NCI-H187 (cell line): Measurements from ENCODE around the gene OXSR1.
"Not testable (repeated sequence)": the region's sequence is repeated elsewhere in the genome, so short reads cannot be mapped to it uniquely, and the experiment has no call there.

ENCODE experiments used
- DNase-seq, 2 experiments: peaks; one replicate each; lab custom pipeline; 2025; lab: John Stamatoyannopoulos, UW

Gene OXSR1

GRCh38 chr3:38143511-38143910 lies 21.8 kb upstream of the OXSR1 start:
- DNase-seq, result no peak

- no peak for DNase-seq
These were observed 18.8 kb upstream of the OXSR1 start for GRCh38 chr3:38146504-38146903.

DNA sequence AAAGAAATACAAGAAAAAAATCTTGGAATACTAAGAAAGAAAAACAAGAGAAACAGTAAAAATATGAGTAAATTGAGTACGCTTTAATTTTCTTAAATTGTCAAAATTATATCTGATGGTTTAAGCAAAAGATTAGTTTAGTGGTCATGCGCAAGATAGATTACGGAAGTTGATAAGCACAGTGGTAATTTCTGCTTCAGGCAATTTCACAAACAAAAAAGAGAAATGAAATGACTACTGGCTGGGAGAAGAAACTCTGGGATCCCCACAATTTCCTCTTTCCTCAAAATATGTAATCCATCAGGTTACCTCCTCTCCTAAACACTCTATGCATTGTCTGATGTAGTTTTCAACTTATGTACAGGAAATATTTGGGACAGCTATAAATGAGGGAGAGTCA lies 17.9 kb upstream of the OXSR1 start:
- DNase-seq, result no peak

- DNase-seq, result no peak
These were observed 16.9 kb upstream of the OXSR1 start for GRCh38 chr3:38148311-38148882.

GRCh38 chr3:38149708-38150107 lies 15.6 kb upstream of the OXSR1 start:
- DNase-seq, result no peak

GRCh38 chr3:38150780-38151528 lies 14.4 kb upstream of the OXSR1 start:
- DNase-seq, result no peak

DNA sequence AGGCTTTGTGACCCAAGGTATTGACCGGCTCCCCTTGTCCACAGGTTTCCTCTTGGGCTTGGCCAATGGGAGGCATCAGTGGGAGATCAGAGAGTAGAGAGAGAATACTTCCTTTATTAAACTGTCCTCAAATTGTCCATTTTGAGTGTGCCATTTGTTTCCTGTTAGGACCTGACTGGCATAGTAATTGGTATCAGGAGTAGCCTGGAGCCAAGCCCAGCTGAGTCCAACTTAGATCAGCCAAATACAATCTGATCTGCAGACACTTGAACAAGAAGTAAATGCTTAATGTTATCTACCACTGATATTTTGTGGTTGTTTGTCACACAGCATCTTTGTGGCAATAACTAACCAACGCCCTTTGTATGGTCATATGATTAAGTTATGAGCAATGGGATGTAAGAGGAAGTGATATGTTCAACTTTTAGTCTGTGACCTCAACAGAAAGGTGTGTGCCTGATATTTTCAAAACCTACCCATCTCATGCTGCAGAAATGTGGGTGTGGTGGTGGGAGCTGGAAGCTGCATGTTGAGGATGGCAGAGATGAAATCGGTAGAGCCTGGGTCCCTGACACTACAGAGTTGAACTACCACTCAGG lies 13.6 kb upstream of the OXSR1 start:
- DNase-seq, result no peak

DNA sequence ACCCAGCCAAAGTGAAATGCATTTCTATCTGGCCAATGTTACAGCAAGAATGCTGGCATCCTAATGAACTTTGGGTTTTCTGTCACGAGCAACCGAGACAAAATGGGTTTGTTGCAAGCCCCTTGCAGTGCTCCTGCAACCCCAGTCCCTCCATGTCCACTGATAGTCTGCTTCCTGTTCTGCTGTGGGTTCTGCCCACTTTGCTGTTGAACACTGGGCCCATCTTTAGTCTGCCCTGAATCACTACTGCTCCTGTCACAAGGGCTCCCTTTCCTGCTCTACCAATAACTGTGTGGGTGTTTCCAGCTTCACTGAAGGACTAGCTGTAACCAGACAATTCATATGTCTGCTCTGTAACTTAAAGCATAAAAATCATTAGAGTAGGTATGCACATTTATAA lies 12.7 kb upstream of the OXSR1 start:
- no peak for DNase-seq

DNA sequence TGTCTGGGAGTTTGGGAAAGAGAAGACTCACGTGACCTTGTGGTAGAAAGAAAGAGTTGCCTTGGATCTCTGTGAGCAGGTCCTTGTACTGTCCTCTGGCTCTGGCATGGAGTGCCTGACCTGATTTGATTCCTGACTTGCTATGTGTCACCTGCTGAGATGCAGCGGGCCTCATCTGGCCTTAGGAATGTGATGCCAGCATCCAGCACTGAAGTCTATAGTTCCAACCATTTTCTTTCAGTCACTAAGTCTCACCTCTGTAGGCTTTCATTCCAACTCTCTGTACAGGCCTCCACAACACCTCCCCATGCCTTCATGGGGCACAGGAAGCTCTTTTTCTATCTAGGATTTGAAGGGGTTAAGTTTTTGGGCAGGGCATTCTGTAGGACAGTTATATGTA lies 12.1 kb upstream of the OXSR1 start:
- no peak for DNase-seq

DNA sequence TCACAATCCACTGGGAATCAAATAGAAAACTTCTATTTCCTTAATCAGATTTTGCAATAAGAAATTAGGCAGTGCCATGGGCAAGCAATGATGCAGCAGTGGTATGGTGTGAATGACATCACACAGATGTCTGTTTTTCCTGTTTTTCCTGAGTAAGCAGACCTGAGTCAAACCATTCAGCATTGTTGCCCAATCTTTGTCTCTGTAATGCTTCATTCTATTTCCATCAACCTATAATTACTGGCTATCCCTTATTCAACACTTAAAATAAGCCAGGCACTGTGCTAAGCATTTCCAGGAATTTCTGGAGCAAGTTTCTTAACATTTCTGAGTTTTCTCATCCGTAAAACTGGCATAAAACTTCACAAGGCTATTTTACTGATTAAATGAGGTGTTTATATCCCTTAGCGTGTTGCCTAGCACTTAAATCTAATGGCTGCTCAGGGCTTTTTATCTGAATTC lies 11.3 kb upstream of the OXSR1 start:
- DNase-seq, result no peak

DNA sequence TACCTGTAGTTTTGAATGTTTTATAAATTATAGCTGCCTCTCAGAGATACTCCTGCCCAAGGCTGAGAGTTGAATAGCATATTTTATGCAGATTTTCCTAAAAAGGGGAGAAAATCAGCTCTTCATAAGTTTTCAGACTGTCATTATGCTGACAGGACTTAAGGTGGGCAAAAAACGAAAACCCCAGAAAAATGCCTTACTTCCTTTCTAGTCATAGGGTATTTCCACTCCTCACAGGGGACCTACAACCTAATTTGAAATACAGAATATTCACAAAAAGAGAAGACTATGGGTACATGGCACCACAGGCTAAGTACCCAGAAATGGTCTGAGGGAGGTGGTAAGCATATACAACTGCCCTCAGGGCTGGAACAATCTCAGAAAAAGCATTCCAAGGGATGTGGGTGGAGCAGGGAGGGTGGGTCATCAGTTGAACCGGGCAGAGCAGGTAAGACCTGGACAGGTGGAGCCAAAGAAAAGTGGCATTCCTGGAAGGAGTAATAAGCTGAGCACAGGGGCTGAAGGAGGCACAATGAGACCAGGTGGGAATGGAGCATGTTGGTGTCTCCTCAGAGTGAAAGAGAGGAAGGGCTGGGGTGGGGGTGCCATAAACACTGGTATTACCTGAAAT lies 10.6 kb upstream of the OXSR1 start:
- no peak for DNase-seq

DNA sequence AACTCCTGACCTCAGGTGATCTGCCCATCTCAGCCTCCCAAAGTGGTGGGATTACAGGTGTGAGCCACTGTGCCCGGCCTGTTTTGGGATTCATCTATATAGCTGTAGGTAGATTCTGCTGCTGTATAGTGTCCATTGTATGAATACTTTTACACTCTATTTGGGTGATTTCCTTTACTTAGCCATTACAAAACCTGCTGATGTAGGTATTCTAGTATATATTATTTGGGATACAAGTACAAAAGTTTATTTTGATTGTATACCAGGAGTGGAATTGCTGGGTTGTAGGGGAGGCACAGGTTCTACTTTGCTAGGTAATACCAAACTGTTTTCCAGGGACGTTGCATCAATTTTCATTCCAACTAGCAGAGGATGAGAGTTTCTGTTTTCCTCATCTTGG lies 9.5 kb upstream of the OXSR1 start:
- no peak for DNase-seq

GRCh38 chr3:38157117-38157516 lies 8.2 kb upstream of the OXSR1 start:
- no peak for DNase-seq

DNA sequence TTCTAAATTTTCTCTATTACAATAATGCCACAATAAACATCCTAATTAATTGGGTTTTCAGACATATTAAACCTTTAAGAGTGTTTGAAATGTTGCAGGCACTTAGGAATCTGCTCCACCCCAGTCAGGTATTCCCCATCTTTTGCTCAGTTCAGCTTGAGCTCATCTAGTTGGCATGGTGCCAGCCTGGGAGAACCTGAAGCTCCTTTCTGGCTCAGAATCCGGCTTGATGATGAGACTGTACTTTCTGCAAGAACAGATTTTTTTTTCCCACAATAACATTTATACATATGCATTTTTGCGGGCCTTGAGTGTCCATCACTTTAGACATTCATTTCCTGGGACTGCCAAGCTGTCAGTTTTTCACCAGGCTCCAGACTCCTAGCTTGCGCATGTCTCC lies 7.7 kb upstream of the OXSR1 start:
- no peak for DNase-seq

DNA sequence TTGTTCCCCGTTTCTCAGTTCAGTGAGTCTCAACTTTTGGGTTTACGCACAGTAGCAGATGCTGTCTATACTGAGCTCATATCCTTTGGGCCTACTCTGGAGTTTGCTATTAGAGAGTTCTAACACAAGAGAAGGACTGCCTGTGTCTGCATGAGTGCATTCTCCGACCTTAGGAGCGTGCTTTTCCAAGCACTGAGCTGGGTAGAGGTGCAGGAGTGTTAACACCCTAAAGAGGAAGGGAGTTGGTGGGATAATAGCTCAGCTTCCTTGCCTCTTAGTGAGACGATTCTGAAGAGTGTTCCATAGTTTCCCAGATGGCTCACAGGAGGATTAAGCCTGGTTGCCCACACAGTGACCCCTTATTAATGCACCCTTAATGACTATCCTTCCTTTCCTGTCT lies 6.9 kb upstream of the OXSR1 start:
- no peak for DNase-seq

- not testable (repeated sequence) for DNase-seq
These were observed 4.6 kb upstream of the OXSR1 start for GRCh38 chr3:38160704-38161103.

DNA sequence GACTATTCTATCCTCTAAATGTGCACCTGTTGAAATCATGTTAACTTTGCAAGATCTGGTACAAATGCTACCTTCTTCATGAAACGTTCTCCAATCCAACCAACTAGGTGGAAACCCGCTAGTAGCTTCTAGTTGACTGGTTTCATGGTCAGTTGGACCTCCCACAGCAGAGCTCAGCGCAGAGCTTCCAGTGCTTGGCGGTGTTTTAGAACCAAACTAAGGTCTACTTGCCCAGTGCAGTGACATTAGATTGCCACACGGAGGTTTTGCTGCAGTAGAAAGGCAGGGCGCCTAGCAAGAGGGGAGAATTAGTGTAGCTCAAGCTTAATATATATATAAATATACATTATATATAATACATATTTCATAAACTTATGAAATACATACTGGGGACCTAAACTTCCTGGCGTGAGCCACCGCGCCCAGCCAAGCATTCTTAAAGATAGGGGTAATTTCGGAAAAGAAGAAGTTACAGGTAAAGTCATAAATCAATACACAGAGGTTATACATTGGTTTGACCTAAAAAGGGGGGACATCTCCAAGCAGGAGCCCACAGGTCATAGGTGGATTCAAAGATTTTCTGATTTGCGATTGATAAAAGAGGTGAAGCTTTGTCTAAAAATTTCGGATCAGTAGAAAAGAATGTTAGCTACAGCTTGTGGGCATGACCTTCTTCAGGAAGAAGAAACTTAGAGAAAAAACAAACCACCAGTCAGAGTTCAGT lies 2.1 kb upstream of the OXSR1 start:
- no peak for DNase-seq

DNA sequence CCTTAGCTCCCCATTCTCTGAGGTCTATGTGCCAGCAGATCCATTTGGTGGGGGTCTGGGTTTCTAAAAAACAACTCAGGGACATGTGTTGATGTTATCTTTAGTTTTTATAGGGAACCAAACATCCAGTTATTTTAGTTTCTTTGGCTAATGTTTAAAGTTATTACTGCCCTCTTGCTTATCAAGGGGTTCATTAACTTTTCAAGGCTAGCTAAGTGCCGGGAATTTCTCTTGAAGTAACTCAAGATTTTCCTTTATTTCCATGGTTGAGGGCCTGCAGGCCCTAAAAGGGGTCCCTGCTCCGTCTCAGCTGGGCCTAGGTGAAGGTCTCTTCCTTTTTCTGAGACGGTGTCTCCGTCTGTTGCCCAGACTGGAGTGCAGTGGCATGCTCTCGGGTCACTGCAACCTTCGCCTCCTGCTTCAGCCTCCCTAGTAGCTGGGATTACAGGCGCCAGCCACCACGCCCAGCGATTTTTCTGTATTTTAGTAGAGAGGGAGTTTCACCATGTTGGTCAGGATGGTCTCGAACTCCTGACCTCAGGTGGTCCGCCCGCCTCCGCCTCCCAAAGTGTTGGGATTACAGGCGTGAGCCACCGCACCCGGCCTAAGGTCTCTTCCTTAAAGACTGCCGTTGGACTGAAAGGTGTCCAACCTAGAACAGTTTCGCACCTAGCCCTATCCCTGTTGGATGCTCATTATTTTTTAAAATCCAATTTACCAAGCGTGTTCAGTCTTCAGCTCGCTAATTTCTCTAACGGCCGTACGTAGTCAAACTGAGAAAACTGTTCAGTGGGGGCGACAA lies 1.3 kb upstream of the OXSR1 start:
- no peak for DNase-seq

- DNase-seq, result no peak
These were observed 740 bp upstream of the OXSR1 start for GRCh38 chr3:38164643-38164951.

- DNase-seq, result no peak
These were observed 518 bp downstream of the OXSR1 start for GRCh38 chr3:38165722-38166387.

GRCh38 chr3:38167591-38167990 lies 2.3 kb downstream of the OXSR1 start:
- no peak for DNase-seq
